ENCODE measurements around the gene RGCC.
"Not testable (repeated sequence)": the region's sequence is repeated elsewhere in the genome, so short reads cannot be mapped to it uniquely, and the experiment has no call there.

RGCC gene

GRCh38 chr13:41421330-41421729, 36.0 kb upstream of the RGCC start:
- H3K27me3 ChIP-seq (ENCODE audit: control insufficient read depth in 1 of 2, insufficient read depth in 2 of 2, low read length in 2 of 2); H3K4me1 ChIP-seq (ENCODE audit: insufficient read depth, low read length); H3K36me3 ChIP-seq (ENCODE audit: insufficient read depth, low read length); H3K27ac ChIP-seq (ENCODE audit: low read depth, low read length); H3K9ac ChIP-seq (ENCODE audit: low read length); H3K4me3 ChIP-seq (ENCODE audit: low read depth in 1 of 2, low read length in 2 of 2); H3K9me3 ChIP-seq (ENCODE audit: low read length): not testable (repeated sequence)

GRCh38 chr13:41421983-41422382, 35.4 kb upstream of the RGCC start:
- H3K9ac ChIP-seq (ENCODE audit: low read length); H3K27me3 ChIP-seq (ENCODE audit: control insufficient read depth in 1 of 2, insufficient read depth in 2 of 2, low read length in 2 of 2); H3K4me3 ChIP-seq (ENCODE audit: low read depth in 1 of 2, low read length in 2 of 2); H3K36me3 ChIP-seq (ENCODE audit: insufficient read depth, low read length); H3K4me1 ChIP-seq (ENCODE audit: insufficient read depth, low read length); H3K27ac ChIP-seq (ENCODE audit: low read depth, low read length); H3K9me3 ChIP-seq (ENCODE audit: low read length): not testable (repeated sequence)

GRCh38 chr13:41423259-41423658, 34.1 kb upstream of the RGCC start:
- not testable (repeated sequence) for H3K9ac ChIP-seq (ENCODE audit: low read length); H3K27me3 ChIP-seq (ENCODE audit: control insufficient read depth in 1 of 2, insufficient read depth in 2 of 2, low read length in 2 of 2); H3K4me3 ChIP-seq (ENCODE audit: low read depth in 1 of 2, low read length in 2 of 2); H3K36me3 ChIP-seq (ENCODE audit: insufficient read depth, low read length); H3K9me3 ChIP-seq (ENCODE audit: low read length); H3K27ac ChIP-seq (ENCODE audit: low read depth, low read length); H3K4me1 ChIP-seq (ENCODE audit: insufficient read depth, low read length)

- H3K9ac ChIP-seq (ENCODE audit: low read length); H3K9me3 ChIP-seq (ENCODE audit: low read length); H3K36me3 ChIP-seq (ENCODE audit: insufficient read depth, low read length): not testable (repeated sequence)
Measured at GRCh38 chr13:41424675-41425074, 32.7 kb upstream of the RGCC start.

GRCh38 chr13:41426047-41426446, 31.3 kb upstream of the RGCC start:
- H3K27me3 ChIP-seq (ENCODE audit: control insufficient read depth in 1 of 2, insufficient read depth in 2 of 2, low read length in 2 of 2) = peaks cover 0 to 6% of the 10 kb centered on the region in 2 donors
- H3K36me3 ChIP-seq (ENCODE audit: insufficient read depth, low read length) = no peaks in the 10 kb centered on the region
- no peak overlapping the region for H3K27ac ChIP-seq (ENCODE audit: low read depth, low read length)
- H3K4me1 ChIP-seq (ENCODE audit: insufficient read depth, low read length) = no peaks in the 10 kb centered on the region
- no peak overlapping the region for H3K9ac ChIP-seq (ENCODE audit: low read length)
- H3K4me3 ChIP-seq (ENCODE audit: low read depth in 1 of 2, low read length in 2 of 2) = no peak overlapping the region
- no peaks in the 10 kb centered on the region for H3K9me3 ChIP-seq (ENCODE audit: low read length)

More at GRCh38 chr13:41424675-41425074, 32.7 kb upstream of the RGCC start:
- H3K27ac ChIP-seq (ENCODE audit: low read depth, low read length); H3K4me1 ChIP-seq (ENCODE audit: insufficient read depth, low read length); H3K4me3 ChIP-seq (ENCODE audit: low read depth in 1 of 2, low read length in 2 of 2); H3K27me3 ChIP-seq (ENCODE audit: control insufficient read depth in 1 of 2, insufficient read depth in 2 of 2, low read length in 2 of 2): not testable (repeated sequence)

- peaks cover 0 to 6% of the 10 kb centered on the region in 2 donors for H3K27me3 ChIP-seq (ENCODE audit: control insufficient read depth in 1 of 2, insufficient read depth in 2 of 2, low read length in 2 of 2)
- H3K9me3 ChIP-seq (ENCODE audit: low read length) = no peaks in the 10 kb centered on the region
- H3K4me1 ChIP-seq (ENCODE audit: insufficient read depth, low read length) = no peaks in the 10 kb centered on the region
- no peak overlapping the region for H3K27ac ChIP-seq (ENCODE audit: low read depth, low read length)
- no peaks in the 10 kb centered on the region for H3K36me3 ChIP-seq (ENCODE audit: insufficient read depth, low read length)
- H3K9ac ChIP-seq (ENCODE audit: low read length) = no peak overlapping the region
- H3K4me3 ChIP-seq (ENCODE audit: low read depth in 1 of 2, low read length in 2 of 2) = no peak overlapping the region
Measured at GRCh38 chr13:41427666-41428065, 29.7 kb upstream of the RGCC start.

GRCh38 chr13:41428155-41428554, 29.2 kb upstream of the RGCC start:
- H3K9ac ChIP-seq (ENCODE audit: low read length) = no peak overlapping the region
- H3K4me3 ChIP-seq (ENCODE audit: low read depth in 1 of 2, low read length in 2 of 2) = no peak overlapping the region

GRCh38 chr13:41434030-41434429, 23.3 kb upstream of the RGCC start:
- H3K9me3 ChIP-seq (ENCODE audit: low read length); H3K9ac ChIP-seq (ENCODE audit: low read length); H3K4me3 ChIP-seq (ENCODE audit: low read depth in 1 of 2, low read length in 2 of 2); H3K27me3 ChIP-seq (ENCODE audit: control insufficient read depth in 1 of 2, insufficient read depth in 2 of 2, low read length in 2 of 2); H3K27ac ChIP-seq (ENCODE audit: low read depth, low read length); H3K36me3 ChIP-seq (ENCODE audit: insufficient read depth, low read length); H3K4me1 ChIP-seq (ENCODE audit: insufficient read depth, low read length): not testable (repeated sequence)

More at GRCh38 chr13:41428155-41428554, 29.2 kb upstream of the RGCC start:
- Histone ChIP-seq H3K27ac (ENCODE audit: low read depth, low read length) (no peak overlapping the region), H3K27me3 (ENCODE audit: control insufficient read depth in 1 of 2, insufficient read depth in 2 of 2, low read length in 2 of 2) (peaks cover 0 to 6% of the 10 kb centered on the region in 2 donors), H3K9me3 (ENCODE audit: low read length) (no peaks in the 10 kb centered on the region), H3K4me1 (ENCODE audit: insufficient read depth, low read length) (no peaks in the 10 kb centered on the region), H3K36me3 (ENCODE audit: insufficient read depth, low read length) (no peaks in the 10 kb centered on the region)

GRCh38 chr13:41434831-41435520, 22.4 kb upstream of the RGCC start:
- no peak overlapping the region for H3K27ac ChIP-seq (ENCODE audit: low read depth, low read length)
- no peaks in the 10 kb centered on the region for H3K4me1 ChIP-seq (ENCODE audit: insufficient read depth, low read length)
- H3K27me3 ChIP-seq (ENCODE audit: control insufficient read depth in 1 of 2, insufficient read depth in 2 of 2, low read length in 2 of 2) = no peaks in the 10 kb centered on the region
- H3K36me3 ChIP-seq (ENCODE audit: insufficient read depth, low read length) = no peaks in the 10 kb centered on the region
- no peak overlapping the region for H3K9ac ChIP-seq (ENCODE audit: low read length)
- no peaks in the 10 kb centered on the region for H3K9me3 ChIP-seq (ENCODE audit: low read length)
- no peak overlapping the region for H3K4me3 ChIP-seq (ENCODE audit: low read depth in 1 of 2, low read length in 2 of 2)

GRCh38 chr13:41443969-41444368, 13.4 kb upstream of the RGCC start:
- Histone ChIP-seq H3K27ac (ENCODE audit: low read depth, low read length) (no peak overlapping the region), H3K27me3 (ENCODE audit: control insufficient read depth in 1 of 2, insufficient read depth in 2 of 2, low read length in 2 of 2) (no peaks in the 10 kb centered on the region), H3K9ac (ENCODE audit: low read length) (no peak overlapping the region)

GRCh38 chr13:41452462-41452861, 4.9 kb upstream of the RGCC start:
- no peaks in the 10 kb centered on the region for H3K9me3 ChIP-seq (ENCODE audit: low read length)
- no peaks in the 10 kb centered on the region for H3K4me1 ChIP-seq (ENCODE audit: insufficient read depth, low read length)
- no peaks in the 10 kb centered on the region for H3K36me3 ChIP-seq (ENCODE audit: insufficient read depth, low read length)
- peaks cover 0 to 10% of the 10 kb centered on the region in 2 donors for H3K27me3 ChIP-seq (ENCODE audit: control insufficient read depth in 1 of 2, insufficient read depth in 2 of 2, low read length in 2 of 2)
- no peak overlapping the region for H3K9ac ChIP-seq (ENCODE audit: low read length)
- H3K27ac ChIP-seq (ENCODE audit: low read depth, low read length) = no peak overlapping the region
- no peak overlapping the region for H3K4me3 ChIP-seq (ENCODE audit: low read depth in 1 of 2, low read length in 2 of 2)

More at GRCh38 chr13:41443969-41444368, 13.4 kb upstream of the RGCC start:
- no peaks in the 10 kb centered on the region for H3K9me3 ChIP-seq (ENCODE audit: low read length)
- no peaks in the 10 kb centered on the region for H3K36me3 ChIP-seq (ENCODE audit: insufficient read depth, low read length)
- H3K4me1 ChIP-seq (ENCODE audit: insufficient read depth, low read length) = no peaks in the 10 kb centered on the region
- H3K4me3 ChIP-seq (ENCODE audit: low read depth in 1 of 2, low read length in 2 of 2) = no peak overlapping the region

- H3K4me1 ChIP-seq (ENCODE audit: insufficient read depth, low read length) = peaks cover 3% of the 10 kb centered on the region
- no peak overlapping the region for H3K9ac ChIP-seq (ENCODE audit: low read length)
- peaks cover 5 to 21% of the 10 kb centered on the region in 2 donors for H3K27me3 ChIP-seq (ENCODE audit: control insufficient read depth in 1 of 2, insufficient read depth in 2 of 2, low read length in 2 of 2)
- H3K4me3 ChIP-seq (ENCODE audit: low read depth in 1 of 2, low read length in 2 of 2) = no peak overlapping the region
- no peak overlapping the region for H3K27ac ChIP-seq (ENCODE audit: low read depth, low read length)
- no peaks in the 10 kb centered on the region for H3K36me3 ChIP-seq (ENCODE audit: insufficient read depth, low read length)
- H3K9me3 ChIP-seq (ENCODE audit: low read length) = no peaks in the 10 kb centered on the region
Measured at GRCh38 chr13:41453620-41454019, 3.7 kb upstream of the RGCC start.
